NCI-H748 (cell line): Measurements from ENCODE around the gene PDCD2L.
A peak's percentile ranks its signal among the peaks of the same experiment; 100 is the strongest.
"Not testable (repeated sequence)": the region's sequence is repeated elsewhere in the genome, so short reads cannot be mapped to it uniquely, and the experiment has no call there.

ENCODE experiments used
- DNase-seq: peaks from one replicate; lab custom pipeline; 2025; ENCODE audit not compliant: unreplicated experiment; lab: John Stamatoyannopoulos, UW

The PDCD2L gene

GRCh38 chr19:34373601-34374288 is 30.5 kb upstream of the PDCD2L start:
- no peak for DNase-seq

- DNase-seq = no peak
These were observed 28.6 kb upstream of the PDCD2L start for GRCh38 chr19:34375598-34375997.

- DNase-seq = no peak
These were observed 23.5 kb upstream of the PDCD2L start for GRCh38 chr19:34380639-34381241.

- DNase-seq = no peak
These were observed 22.6 kb upstream of the PDCD2L start for GRCh38 chr19:34381399-34382251.

GRCh38 chr19:34382471-34382870 is 21.7 kb upstream of the PDCD2L start:
- no peak for DNase-seq

- DNase-seq = no peak
These were observed 20.6 kb upstream of the PDCD2L start for GRCh38 chr19:34383599-34383998.

GRCh38 chr19:34386645-34387445 is 17.4 kb upstream of the PDCD2L start:
- no peak for DNase-seq

GRCh38 chr19:34387446-34387810 is 16.8 kb upstream of the PDCD2L start:
- no peak for DNase-seq

GRCh38 chr19:34388745-34389144 is 15.5 kb upstream of the PDCD2L start:
- DNase-seq = not testable (repeated sequence)

GRCh38 chr19:34391813-34392212 is 12.4 kb upstream of the PDCD2L start:
- no peak for DNase-seq

GRCh38 chr19:34393031-34393430 is 11.2 kb upstream of the PDCD2L start:
- DNase-seq = no peak

- peak; percentile 69 for DNase-seq
These were observed 10.6 kb upstream of the PDCD2L start for GRCh38 chr19:34393629-34394028.

GRCh38 chr19:34397853-34398252 is 6.3 kb upstream of the PDCD2L start:
- DNase-seq = no peak

- DNase-seq = no peak
These were observed 4.3 kb upstream of the PDCD2L start for GRCh38 chr19:34399886-34400285.

GRCh38 chr19:34400844-34401243 is 3.4 kb upstream of the PDCD2L start:
- DNase-seq = not testable (repeated sequence)

- peak; percentile 57 for DNase-seq
These were observed 2.1 kb upstream of the PDCD2L start for GRCh38 chr19:34402074-34402600.

GRCh38 chr19:34403784-34404108 is 453 bp upstream of the PDCD2L start:
- DNase-seq = no peak

GRCh38 chr19:34405892-34406660 is 1.9 kb downstream of the PDCD2L start:
- no peak for DNase-seq

- DNase-seq = no peak
These were observed 4.2 kb downstream of the PDCD2L start for GRCh38 chr19:34408411-34408810.
